SU-DHL-6 (cell line): ENCODE data around the gene ATG101.

ENCODE experiments used
- H2AFZ ChIP-seq: fragments of 200-600 bp; sonication (generic); 2 replicates; pipeline ENCODE4 v1.6.1; 2014; ENCODE audit warnings: low read depth, mild to moderate bottlenecking, moderate library complexity, mixed read lengths, antibody characterized with exemption, low read length; ENCODE audit not compliant: severe bottlenecking
- H3F3A ChIP-seq: fragments of 200-600 bp; shearing (Covaris generic); 2 replicates; pipeline ENCODE4 v1.6.0; 2016; ENCODE audit warnings: antibody characterized with exemption, mild to moderate bottlenecking; ENCODE audit not compliant: insufficient read depth
- H3K27ac ChIP-seq: fragments of 200-600 bp; sonication (generic); 2 replicates; pipeline ENCODE4 v1.5.1; 2016; ENCODE audit warnings: low read depth, mild to moderate bottlenecking, low read length, moderate library complexity, mixed read lengths
- H3K27me3 ChIP-seq: fragments of 200-600 bp; sonication (generic), shearing (Covaris generic); 2 replicates; pipeline ENCODE4 v1.6.0; 2014; ENCODE audit warnings: mild to moderate bottlenecking, low read length
- H3K36me3 ChIP-seq: fragments of 200-600 bp; sonication (generic); 2 replicates; pipeline ENCODE4 v1.6.1; 2014; ENCODE audit warnings: mild to moderate bottlenecking, low read length, mixed read lengths
- H3K4me2 ChIP-seq: fragments of 300-600, 200-600 bp; shearing (Covaris generic), sonication (generic); 2 replicates; pipeline ENCODE4 v1.6.0; 2014; ENCODE audit warnings: low read length, low read depth, mild to moderate bottlenecking; ENCODE audit not compliant: poor library complexity, severe bottlenecking
- H3K4me3 ChIP-seq: fragments of 200-600 bp; sonication (generic); 2 replicates; pipeline ENCODE4 v1.5.1; 2014; ENCODE audit warnings: antibody characterized with exemption, low read length, mild to moderate bottlenecking, mixed read lengths; ENCODE audit not compliant: insufficient read depth, poor library complexity, severe bottlenecking
- H3K79me2 ChIP-seq: fragments of 200-600 bp; sonication (generic); 2 replicates; pipeline ENCODE4 v1.6.1; 2014; ENCODE audit warnings: mild to moderate bottlenecking, low read length, moderate library complexity; ENCODE audit not compliant: insufficient read depth
- H3K9ac ChIP-seq: fragments of 200-600 bp; sonication (generic); 2 replicates; pipeline ENCODE4 v1.7.0; 2014; ENCODE audit warnings: mild to moderate bottlenecking, low read length
- H3K9me2 ChIP-seq: fragments of 200-600 bp; sonication (generic); replicated peaks from 2 replicates; pipeline ENCODE4 v1.6.1; 2014; ENCODE audit warnings: low read length; ENCODE audit not compliant: insufficient read depth
- H3K9me3 ChIP-seq: fragments of 200-600 bp; sonication (generic); 2 replicates; pipeline ENCODE4 v1.6.1; 2014; ENCODE audit warnings: low read length, mixed read lengths; ENCODE audit not compliant: insufficient read depth
- H4K20me1 ChIP-seq: fragments of 200-600 bp; sonication (generic); 2 replicates; pipeline ENCODE4 v1.6.1; 2014; ENCODE audit warnings: low read depth, mild to moderate bottlenecking, antibody characterized with exemption, low read length, moderate library complexity, mixed read lengths
- CTCF ChIP-seq: fragments of 200-600 bp; sonication (generic); IDR thresholded peaks from one replicate; pipeline ENCODE4 v1.5.1; 2017; ENCODE audit warnings: antibody characterized with exemption, mild to moderate bottlenecking, low read length, moderate library complexity; ENCODE audit not compliant: insufficient read depth, poor library complexity, severe bottlenecking
- EZH2phosphoT487 ChIP-seq: fragments of 200-600 bp; sonication (generic), shearing (Covaris generic); conservative IDR thresholded peaks from 2 replicates; pipeline ENCODE4 v1.6.1; 2018; ENCODE audit warnings: mild to moderate bottlenecking, antibody characterized with exemption, low read length, moderate library complexity, mixed read lengths

The ATG101 gene

GRCh38 chr12:52062167-52063081 lies 7.4 kb upstream of the ATG101 start:
- Histone ChIP-seq H3K79me2 (no peaks in the 10 kb centered on the region), H4K20me1 (no peaks in the 10 kb centered on the region), H3K27me3 (no peaks in the 10 kb centered on the region), H3F3A (no peaks in the 10 kb centered on the region), H3K4me3 (no peak overlapping the region), H3K9me2 (no peaks in the 10 kb centered on the region), H3K9me3 (no peaks in the 10 kb centered on the region), H3K36me3 (no peaks in the 10 kb centered on the region), H3K4me2 (no peak overlapping the region), H3K9ac (no peak overlapping the region), H3K27ac (no peak overlapping the region), H2AFZ (no peak overlapping the region)
- TF ChIP-seq CTCF = no peak
- TF ChIP-seq EZH2phosphoT487 = no peak

DNA sequence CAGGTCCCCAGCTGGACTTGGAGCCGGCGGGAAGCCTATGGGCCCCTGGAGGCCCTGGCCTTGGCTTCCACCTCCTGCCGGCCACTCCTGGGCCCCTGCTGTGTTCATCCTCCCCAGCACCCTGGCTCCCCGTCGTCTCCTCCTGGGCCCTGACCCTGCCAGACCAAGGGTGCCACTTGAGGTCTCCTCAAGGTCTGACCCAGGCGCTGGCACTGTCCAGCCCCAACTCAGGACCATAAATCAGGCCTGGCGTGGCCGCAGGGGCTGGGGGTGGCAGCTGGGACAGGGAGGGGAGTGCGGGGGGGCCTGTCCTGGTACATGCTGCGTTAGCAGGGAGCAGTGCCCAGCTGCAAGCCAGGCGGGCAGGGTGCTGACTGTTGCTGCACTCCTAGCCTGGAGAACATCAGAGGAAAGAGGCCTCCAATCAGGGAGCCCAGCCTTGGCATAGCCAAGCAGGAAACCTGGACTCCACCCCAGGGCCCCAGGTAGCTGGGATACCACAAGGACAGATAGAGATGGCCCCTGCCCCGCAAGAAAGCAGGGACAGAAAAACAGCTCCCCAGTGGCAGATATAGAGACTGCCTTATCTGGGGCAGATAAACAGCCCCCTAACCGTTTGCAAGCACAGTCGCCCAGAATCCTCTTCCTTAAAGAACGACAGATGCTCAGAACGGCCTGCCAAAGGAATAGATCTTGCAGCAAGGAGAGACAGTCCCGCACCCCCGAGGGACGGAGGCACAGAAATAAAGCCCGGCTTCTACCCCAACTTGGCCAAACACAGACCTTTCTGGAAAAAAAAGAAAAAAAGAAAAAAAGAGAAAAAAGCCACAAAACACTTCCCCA lies 6.5 kb upstream of the ATG101 start:
- H3K4me3 ChIP-seq = no peak overlapping the region
- no peak overlapping the region for H3K9ac ChIP-seq
- H2AFZ ChIP-seq = no peak overlapping the region
- H3K4me2 ChIP-seq = no peak overlapping the region
- no peaks in the 10 kb centered on the region for H3K79me2 ChIP-seq
- no peak for TF ChIP-seq CTCF
- no peak for TF ChIP-seq EZH2phosphoT487
- no peaks in the 10 kb centered on the region for H3K27me3 ChIP-seq
- no peaks in the 10 kb centered on the region for H3K9me2 ChIP-seq
- no peaks in the 10 kb centered on the region for H3K9me3 ChIP-seq
- H3F3A ChIP-seq = no peaks in the 10 kb centered on the region
- no peak overlapping the region for H3K27ac ChIP-seq
- H4K20me1 ChIP-seq = no peaks in the 10 kb centered on the region
- H3K36me3 ChIP-seq = no peaks in the 10 kb centered on the region

DNA sequence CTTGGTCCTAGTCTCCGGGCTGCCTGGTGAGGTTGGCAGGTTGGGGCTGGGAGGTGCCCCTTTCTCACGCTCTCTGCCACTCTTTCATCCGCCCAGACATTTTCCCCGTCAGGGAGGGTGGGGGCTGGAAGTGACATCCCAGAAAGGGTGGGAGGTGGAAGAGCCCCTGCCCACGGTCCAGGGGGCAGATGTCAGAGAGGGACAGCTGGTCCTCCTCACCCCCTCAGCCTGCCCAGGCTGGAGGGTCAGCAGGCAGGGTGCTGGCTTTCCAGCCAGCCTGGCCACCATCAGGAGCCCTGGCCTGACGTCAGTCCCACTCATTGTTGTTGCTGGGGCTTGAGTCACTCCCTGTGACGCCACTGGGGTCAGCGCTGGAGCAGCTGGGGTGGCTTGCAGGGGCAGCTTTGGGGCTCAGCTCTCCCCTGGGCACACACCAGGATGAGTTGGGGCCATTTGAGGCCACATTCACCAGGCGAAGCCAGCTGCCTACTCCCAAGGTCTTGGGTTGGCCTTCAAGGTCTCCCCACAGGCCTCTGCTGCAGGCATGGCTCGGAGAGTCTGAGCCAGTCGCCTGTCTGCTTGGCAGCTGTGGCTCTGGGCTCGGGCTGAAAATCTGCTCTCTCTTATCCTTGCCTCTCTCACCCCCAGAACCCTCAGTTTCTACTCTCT lies 5.7 kb upstream of the ATG101 start:
- Histone ChIP-seq H2AFZ (no peak overlapping the region), H3K9me3 (no peaks in the 10 kb centered on the region), H3K27me3 (no peaks in the 10 kb centered on the region)

More for the DNA sequence above, 5.7 kb upstream of the ATG101 start:
- Histone ChIP-seq H3K79me2 (no peaks in the 10 kb centered on the region), H3K36me3 (no peaks in the 10 kb centered on the region), H3K9me2 (no peaks in the 10 kb centered on the region), H3F3A (no peaks in the 10 kb centered on the region), H3K27ac (no peak overlapping the region), H4K20me1 (no peaks in the 10 kb centered on the region), H3K9ac (no peak overlapping the region), H3K4me3 (no peak overlapping the region), H3K4me2 (no peak overlapping the region)
- TF ChIP-seq EZH2phosphoT487 = no peak
- no peak for TF ChIP-seq CTCF
